Peyer's patch (tissue), 4 donors: ENCODE results near the gene XBP1.

Experiments used
- POLR2A ChIP-seq, 2 donors: fragments of 450-650 bp; IDR thresholded peaks; one replicate each; pipeline ENCODE4 v1.5.1; 2017; ENCODE audit warnings: antibody characterized with exemption in 2 of 2, mild to moderate bottlenecking in 2 of 2, moderate library complexity in 2 of 2
- TF ChIP-seq, protein P1 (sequence below), 6 experiments: fragments of 450-650 bp in 4 of 6; fragments of 200-600 bp in 2 of 6; sonication (generic) in 1 of 6; IDR thresholded peaks; one replicate each; pipeline ENCODE4 v1.5.1; 2017 to 2019; ENCODE audit warnings: antibody characterized with exemption in 6 of 6, mild to moderate bottlenecking in 3 of 6, moderate library complexity in 1 of 6

DNA sequence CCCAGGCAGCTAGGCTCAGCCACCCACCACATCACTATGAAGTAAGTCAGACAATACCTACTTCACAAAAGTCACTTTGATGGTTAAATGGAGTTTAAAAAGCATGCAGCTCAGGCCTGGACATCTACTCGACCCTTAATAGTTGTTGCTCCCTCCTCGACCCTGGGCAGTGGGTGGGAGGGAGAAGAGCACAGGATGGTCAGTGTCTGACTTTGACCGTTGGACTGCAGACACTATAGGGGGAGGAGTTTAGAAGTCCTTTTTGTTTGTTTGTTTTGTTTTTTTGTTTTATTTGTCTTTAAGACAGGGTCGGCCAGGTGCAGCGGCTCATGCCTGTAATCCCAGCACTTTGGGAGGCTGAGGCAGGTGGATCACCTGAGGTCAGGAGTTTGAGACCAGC, 38.6 kb upstream of the XBP1 start:
- TF ChIP-seq, protein P1, sequence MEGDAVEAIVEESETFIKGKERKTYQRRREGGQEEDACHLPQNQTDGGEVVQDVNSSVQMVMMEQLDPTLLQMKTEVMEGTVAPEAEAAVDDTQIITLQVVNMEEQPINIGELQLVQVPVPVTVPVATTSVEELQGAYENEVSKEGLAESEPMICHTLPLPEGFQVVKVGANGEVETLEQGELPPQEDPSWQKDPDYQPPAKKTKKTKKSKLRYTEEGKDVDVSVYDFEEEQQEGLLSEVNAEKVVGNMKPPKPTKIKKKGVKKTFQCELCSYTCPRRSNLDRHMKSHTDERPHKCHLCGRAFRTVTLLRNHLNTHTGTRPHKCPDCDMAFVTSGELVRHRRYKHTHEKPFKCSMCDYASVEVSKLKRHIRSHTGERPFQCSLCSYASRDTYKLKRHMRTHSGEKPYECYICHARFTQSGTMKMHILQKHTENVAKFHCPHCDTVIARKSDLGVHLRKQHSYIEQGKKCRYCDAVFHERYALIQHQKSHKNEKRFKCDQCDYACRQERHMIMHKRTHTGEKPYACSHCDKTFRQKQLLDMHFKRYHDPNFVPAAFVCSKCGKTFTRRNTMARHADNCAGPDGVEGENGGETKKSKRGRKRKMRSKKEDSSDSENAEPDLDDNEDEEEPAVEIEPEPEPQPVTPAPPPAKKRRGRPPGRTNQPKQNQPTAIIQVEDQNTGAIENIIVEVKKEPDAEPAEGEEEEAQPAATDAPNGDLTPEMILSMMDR (IDR thresholded peaks at IDR 0.05) = no peak
- TF ChIP-seq POLR2A (IDR thresholded peaks at IDR 0.05) = no peak
